Stomach (tissue), 4 donors: ENCODE measurements around the gene TUBB1.

ENCODE experiments used
- CTCF ChIP-seq, 7 experiments: fragments of 450-650 bp in 4 of 7; fragments of 200-600 bp in 3 of 7; sonication (generic) in 3 of 7; IDR thresholded peaks; one replicate each; pipeline ENCODE4 v1.5.1; 2016 to 2019; ENCODE audit warnings: antibody characterized with exemption in 7 of 7, control low read depth in 2 of 7, mild to moderate bottlenecking in 1 of 7
- EP300 ChIP-seq: sonication (generic); formaldehyde crosslinking; IDR thresholded peaks from one replicate; pipeline ENCODE4 v1.6.1; 2017; ENCODE audit warnings: antibody characterized with exemption
- POLR2A ChIP-seq, 4 donors: fragments of 450-650 bp; IDR thresholded peaks; one replicate each; pipeline ENCODE4 v1.6.1; 2016; ENCODE audit warnings: antibody characterized with exemption in 4 of 4, control low read depth in 2 of 4, mild to moderate bottlenecking in 1 of 4, moderate library complexity in 1 of 4

DNA sequence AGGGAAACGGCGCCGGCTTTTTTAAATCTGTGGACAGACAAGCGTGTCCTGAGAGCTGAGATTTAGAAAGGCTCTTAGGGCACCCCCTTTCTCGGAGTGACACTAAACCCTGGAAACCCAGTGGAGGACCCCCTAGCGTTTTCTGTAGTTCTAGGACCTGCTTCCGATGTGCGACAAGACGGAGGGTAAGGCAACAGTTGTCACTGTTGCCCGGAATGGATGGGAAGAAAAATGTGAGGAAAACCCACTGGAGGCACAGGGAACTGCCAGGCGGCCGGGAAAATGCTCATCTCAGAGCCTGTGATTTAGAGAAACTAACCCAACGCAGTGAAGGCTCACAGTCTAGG is 13.5 kb downstream of the TUBB1 start:
- TF ChIP-seq EP300 (no peak), POLR2A (IDR thresholded peaks at IDR 0.05) (no peak), CTCF (IDR thresholded peaks at IDR 0.05) (peak in 1 of 7 experiments; percentile 15)
